PC-9 (cell line): ENCODE results near the gene PANK2. TPM values are rescaled to one million over a fixed set of nuclear protein-coding genes. Genes with fewer than 3 reads are reported as not detected.

Experiments
- BruUV-seq: library from RNA; stranded (reverse); fragments of 400-500 nt; replicated peaks from 2 replicates; lab custom pipeline; 2021; lab: Mats Ljungman, UMichigan
- CTCF ChIA-PET: fragments of 300-600 bp; sonication (Branson Sonifier 250); formaldehyde crosslinking; loops from one replicate; lab custom pipeline; 2022; ENCODE audit warnings: antibody characterized with exemption; lab: Charles Lee
- POLR2A ChIA-PET: fragments of 300-600 bp; sonication (Branson Sonifier 250); formaldehyde crosslinking; loops from one replicate; lab custom pipeline; 2022; ENCODE audit warnings: antibody characterized with exemption; ENCODE audit not compliant: unreplicated experiment; lab: Charles Lee
- DNase-seq, 2 experiments: peaks; one replicate each; pipeline versions ENCODE4 v3.0.0 to v3.0.0-alpha.2; 2015 to 2022; ENCODE audit warnings: mixed read lengths in 1 of 2
- H2AFZ ChIP-seq: fragments of 200-600 bp; sonication (generic); 2 replicates; pipeline ENCODE4 v1.8.1; 2017; ENCODE audit warnings: antibody characterized with exemption
- H3F3A ChIP-seq: fragments of 200-600 bp; sonication (generic); 2 replicates; pipeline ENCODE4 v1.8.1; 2017; ENCODE audit warnings: antibody characterized with exemption, mild to moderate bottlenecking, low read depth; ENCODE audit not compliant: insufficient read depth
- H3K27ac ChIP-seq: fragments of 200-600 bp; sonication (generic); 2 replicates; pipeline ENCODE4 v1.6.1; 2016; ENCODE audit warnings: mixed run types
- H3K27me3 ChIP-seq: fragments of 200-600 bp; sonication (generic); 2 replicates; pipeline ENCODE4 v1.6.1; 2016; ENCODE audit warnings: low read depth, mixed run types; ENCODE audit not compliant: insufficient read depth
- H3K36me3 ChIP-seq: fragments of 200-600 bp; sonication (generic); 2 replicates; pipeline ENCODE4 v1.6.1; 2016; ENCODE audit warnings: low read depth, mixed run types
- H3K4me1 ChIP-seq: fragments of 200-600 bp; sonication (generic); replicated peaks from 2 replicates; pipeline ENCODE4 v1.6.1; 2016; ENCODE audit warnings: mixed run types; ENCODE audit not compliant: insufficient read depth
- H3K4me2 ChIP-seq: fragments of 200-600 bp; sonication (generic); 2 replicates; pipeline ENCODE4 v1.6.1; 2017; ENCODE audit warnings: mixed run types
- H3K4me3 ChIP-seq: fragments of 200-600 bp; sonication (generic); 2 replicates; pipeline ENCODE4 v1.6.1; 2016; ENCODE audit warnings: mixed run types
- H3K79me2 ChIP-seq: fragments of 200-600 bp; sonication (generic); 2 replicates; pipeline ENCODE4 v1.6.1; 2017; ENCODE audit warnings: low read depth, mixed run types
- H3K9me2 ChIP-seq: fragments of 200-600 bp; sonication (generic); 2 replicates; pipeline ENCODE4 v1.8.1; 2017; ENCODE audit warnings: mild to moderate bottlenecking; ENCODE audit not compliant: insufficient read depth
- H3K9me3 ChIP-seq: fragments of 200-600 bp; sonication (generic); 2 replicates; pipeline ENCODE4 v1.8.1; 2016; ENCODE audit warnings: low read depth; ENCODE audit not compliant: insufficient read depth
- H4K20me1 ChIP-seq: fragments of 200-600 bp; sonication (generic); 2 replicates; pipeline ENCODE4 v1.8.1; 2017; ENCODE audit not compliant: insufficient read depth
- EZH2 ChIP-seq: fragments of 200-600 bp; sonication (generic); IDR thresholded peaks from 2 replicates; pipeline ENCODE4 v1.8.0; 2017; ENCODE audit warnings: antibody characterized with exemption, low read depth
- intact Hi-C: fragments of 100-400 bp; cut with micrococcal nuclease; formaldehyde crosslinking; loops from one replicate; pipeline ENCODE4 v1.10.0; 2022; ENCODE audit not compliant: unreplicated experiment
- total RNA-seq: library from RNA; stranded (reverse); gene quantifications from 2 replicates; pipeline ENCODE4 v1.2.3, GENCODE V29; 2021
- TF ChIP-seq, protein P1 (sequence below): fragments of 200-600 bp; sonication (generic); conservative IDR thresholded peaks from 2 replicates; pipeline ENCODE4 v1.6.1; 2017; ENCODE audit warnings: mixed run types, antibody characterized with exemption, mild to moderate bottlenecking, moderate library complexity

The PANK2 gene
- total RNA-seq, 1 experiment from 2014 or later, result 51.6 TPM

DNA sequence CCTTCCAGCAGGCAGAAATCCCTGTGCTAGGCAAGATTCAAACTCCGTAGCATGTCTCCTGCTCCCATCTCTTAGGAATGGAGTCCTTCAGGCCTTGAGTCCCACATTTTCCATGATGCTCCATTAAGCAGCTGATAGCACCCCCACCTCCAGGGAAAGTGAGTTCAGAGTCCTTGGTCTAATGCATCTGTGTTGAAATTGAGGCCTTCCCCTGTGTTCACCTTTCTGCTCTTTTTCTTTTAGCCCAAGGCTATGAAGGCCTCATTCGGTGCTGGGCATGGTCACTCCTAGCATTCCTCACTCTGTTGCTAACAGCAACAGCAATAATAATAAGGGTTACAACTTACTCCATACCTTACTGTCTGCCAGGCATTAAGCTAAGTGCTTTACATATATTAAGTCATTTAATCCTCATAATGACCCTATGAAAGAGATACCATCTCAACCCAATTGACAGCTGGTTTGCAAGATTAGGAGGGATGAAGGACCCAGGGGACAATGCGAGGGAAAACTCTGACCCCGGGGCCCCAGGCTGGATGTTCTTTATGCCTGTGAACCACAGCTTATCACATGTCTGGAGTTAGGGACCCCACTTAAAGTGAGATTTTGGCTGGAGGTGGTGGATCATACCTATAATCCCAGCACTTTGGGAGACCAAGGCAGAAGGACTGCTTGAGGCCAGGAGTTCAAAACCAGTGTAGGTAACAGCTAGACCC lies 17.5 kb upstream of the PANK2 start:
- H3F3A ChIP-seq, result peaks cover 30% of the 10 kb centered on the region
- no peaks in the 10 kb centered on the region; the same call in 1 of the 2 replicates for H3K36me3 ChIP-seq
- H3K4me2 ChIP-seq, result peak overlapping the region; percentile 44
- TF ChIP-seq EZH2, result no peak
- TF ChIP-seq, protein P1, sequence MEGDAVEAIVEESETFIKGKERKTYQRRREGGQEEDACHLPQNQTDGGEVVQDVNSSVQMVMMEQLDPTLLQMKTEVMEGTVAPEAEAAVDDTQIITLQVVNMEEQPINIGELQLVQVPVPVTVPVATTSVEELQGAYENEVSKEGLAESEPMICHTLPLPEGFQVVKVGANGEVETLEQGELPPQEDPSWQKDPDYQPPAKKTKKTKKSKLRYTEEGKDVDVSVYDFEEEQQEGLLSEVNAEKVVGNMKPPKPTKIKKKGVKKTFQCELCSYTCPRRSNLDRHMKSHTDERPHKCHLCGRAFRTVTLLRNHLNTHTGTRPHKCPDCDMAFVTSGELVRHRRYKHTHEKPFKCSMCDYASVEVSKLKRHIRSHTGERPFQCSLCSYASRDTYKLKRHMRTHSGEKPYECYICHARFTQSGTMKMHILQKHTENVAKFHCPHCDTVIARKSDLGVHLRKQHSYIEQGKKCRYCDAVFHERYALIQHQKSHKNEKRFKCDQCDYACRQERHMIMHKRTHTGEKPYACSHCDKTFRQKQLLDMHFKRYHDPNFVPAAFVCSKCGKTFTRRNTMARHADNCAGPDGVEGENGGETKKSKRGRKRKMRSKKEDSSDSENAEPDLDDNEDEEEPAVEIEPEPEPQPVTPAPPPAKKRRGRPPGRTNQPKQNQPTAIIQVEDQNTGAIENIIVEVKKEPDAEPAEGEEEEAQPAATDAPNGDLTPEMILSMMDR, result no peak
- BruUV-seq, result no TSS peak
- no peak overlapping the region for H3K4me3 ChIP-seq
- ChIA-PET CTCF (interaction anchor here (0.5 kb wide), 1 partner anchor 127 kb away, joined by 6 read pairs; no protein-coding TSS in a partner anchor), POLR2A (interaction anchor here (0.6 to 0.7 kb wide), 2 partner anchors 45 to 643 kb away, joined by 5 read pairs; no protein-coding TSS in a partner anchor)
- intact Hi-C loops, result no loop called here
- H4K20me1 ChIP-seq, result no peaks in the 10 kb centered on the region; the same call in 1 of the 2 replicates
- no peaks in the 10 kb centered on the region for H3K9me2 ChIP-seq
- no peaks in the 10 kb centered on the region for H3K9me3 ChIP-seq
- H3K4me1 ChIP-seq, result peaks cover 18% of the 10 kb centered on the region
- H3K27me3 ChIP-seq, result no peaks in the 10 kb centered on the region
- H3K79me2 ChIP-seq, result no peaks in the 10 kb centered on the region
- no peak overlapping the region for H2AFZ ChIP-seq
- H3K27ac ChIP-seq, result peak overlapping the region; percentile 40
- DNase-seq, result peak; percentile 38 to 88

DNA sequence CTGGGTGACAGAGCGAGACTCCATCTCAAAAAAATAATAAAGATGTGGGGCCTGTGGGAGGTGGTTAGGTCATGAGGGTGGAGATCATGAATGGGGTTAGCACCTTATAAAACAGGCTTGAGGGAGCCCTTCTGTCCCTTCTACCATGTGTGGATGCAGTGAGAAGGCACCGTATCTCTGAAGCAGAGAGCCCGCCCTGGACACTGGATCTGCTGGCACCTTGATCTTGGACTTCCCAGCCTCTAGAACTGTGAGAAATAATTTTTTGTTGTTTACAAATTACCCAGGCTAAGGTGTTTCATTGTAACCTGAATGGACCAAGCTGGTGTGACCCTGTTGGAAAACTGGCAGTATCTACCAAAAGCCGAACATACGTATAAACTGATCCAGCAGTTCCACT lies 15.7 kb upstream of the PANK2 start:
- no peak for DNase-seq
- CTCF ChIA-PET, result no interaction called here

DNA sequence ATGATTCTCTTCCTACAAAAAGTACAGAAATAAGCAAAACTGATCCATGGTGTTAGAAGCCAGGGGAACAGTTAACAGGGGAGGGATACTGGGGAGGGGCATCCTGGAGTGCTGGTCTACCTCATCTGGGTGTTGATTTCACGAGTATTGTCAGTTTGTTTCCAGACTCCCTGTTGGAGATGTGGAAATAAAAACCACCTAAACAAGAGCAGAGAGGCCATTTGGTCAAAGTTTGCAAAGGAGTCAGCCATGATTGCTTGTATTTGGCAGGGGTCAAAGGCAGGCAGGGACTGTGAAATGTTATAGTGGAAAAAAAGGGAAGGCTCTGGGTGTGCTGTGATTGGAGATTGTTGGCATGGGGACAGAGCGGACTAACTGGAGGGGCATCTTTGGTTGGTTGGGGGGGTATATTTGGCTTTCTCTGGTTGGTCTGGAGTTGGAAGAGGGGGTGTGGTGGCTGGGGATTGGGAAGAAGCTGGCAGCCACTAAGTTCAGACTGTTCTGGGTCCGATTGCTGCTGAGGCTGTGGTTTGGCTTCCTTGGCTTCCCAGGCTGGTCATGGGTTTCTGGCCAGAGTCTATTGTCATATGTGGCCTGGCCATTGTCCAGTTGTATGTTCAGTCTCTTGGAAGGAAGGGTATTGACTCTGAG lies 14.9 kb upstream of the PANK2 start:
- TF ChIP-seq EZH2, result no peak
- TF ChIP-seq, protein P1, result no peak
- H4K20me1 ChIP-seq, result no peaks in the 10 kb centered on the region; the same call in 1 of the 2 replicates
- H3F3A ChIP-seq, result peaks cover 26% of the 10 kb centered on the region
- no peak overlapping the region for H2AFZ ChIP-seq
- intact Hi-C loops, result no loop called here
- H3K27ac ChIP-seq, result 0 out of 2 replicates have a peak overlapping the region, but pooled peaks have one; percentile 19
- no peaks in the 10 kb centered on the region for H3K79me2 ChIP-seq
- H3K36me3 ChIP-seq, result no peaks in the 10 kb centered on the region; the same call in 1 of the 2 replicates
- H3K4me2 ChIP-seq, result no peak overlapping the region
- ChIA-PET POLR2A (interaction anchor here (0.7 kb wide), 1 partner anchor 31 kb away, joined by 3 read pairs; no protein-coding TSS in a partner anchor), CTCF (no interaction called here)
- no TSS peak for BruUV-seq
- no peak for DNase-seq
- H3K4me3 ChIP-seq, result no peak overlapping the region
- peaks cover 18% of the 10 kb centered on the region for H3K4me1 ChIP-seq
- H3K9me3 ChIP-seq, result no peaks in the 10 kb centered on the region
- no peaks in the 10 kb centered on the region for H3K27me3 ChIP-seq
- H3K9me2 ChIP-seq, result no peaks in the 10 kb centered on the region

More for the DNA sequence above, 15.7 kb upstream of the PANK2 start:
- H3F3A ChIP-seq, result peaks cover 29% of the 10 kb centered on the region
- intact Hi-C loops, result no loop called here
- H2AFZ ChIP-seq, result no peak overlapping the region
- TF ChIP-seq, protein P1, result no peak
- TF ChIP-seq EZH2, result no peak
- H3K4me1 ChIP-seq, result peaks cover 18% of the 10 kb centered on the region
- no peaks in the 10 kb centered on the region; the same call in 1 of the 2 replicates for H4K20me1 ChIP-seq
- no peaks in the 10 kb centered on the region for H3K9me3 ChIP-seq
- POLR2A ChIA-PET, result interaction anchor here (0.7 kb wide), 1 partner anchor 30 kb away, joined by 3 read pairs; no protein-coding TSS in a partner anchor
- no peaks in the 10 kb centered on the region; the same call in 1 of the 2 replicates for H3K36me3 ChIP-seq
- H3K27me3 ChIP-seq, result no peaks in the 10 kb centered on the region
- no TSS peak for BruUV-seq
- H3K4me2 ChIP-seq, result no peak overlapping the region
- H3K79me2 ChIP-seq, result no peaks in the 10 kb centered on the region
- H3K9me2 ChIP-seq, result no peaks in the 10 kb centered on the region
- no peak overlapping the region for H3K27ac ChIP-seq
- no peak overlapping the region for H3K4me3 ChIP-seq
